Ectodermal cell (in vitro differentiated cells): ENCODE measurements around the gene PLB1.

ENCODE experiments used
- H3K27ac ChIP-seq: 2 replicates; pipeline ENCODE4 v1.7.0; 2013; ENCODE audit warnings: mild to moderate bottlenecking, low read depth, low read length; ENCODE audit not compliant: insufficient read depth, poor library complexity, severe bottlenecking
- H3K27me3 ChIP-seq: 2 replicates; pipeline ENCODE4 v1.7.0; 2013; ENCODE audit warnings: mild to moderate bottlenecking, low read length; ENCODE audit not compliant: insufficient read depth, control insufficient read depth, poor library complexity, severe bottlenecking
- H3K36me3 ChIP-seq: one replicate; pipeline ENCODE4 v1.7.0; 2013; ENCODE audit warnings: low read length; ENCODE audit not compliant: control insufficient read depth, insufficient read depth
- H3K4me1 ChIP-seq: one replicate; pipeline ENCODE4 v1.7.0; 2013; ENCODE audit warnings: low read length; ENCODE audit not compliant: control insufficient read depth, insufficient read depth
- H3K4me3 ChIP-seq: 2 replicates; pipeline ENCODE4 v1.7.0; 2013; ENCODE audit warnings: low read depth, low read length, control low read depth; ENCODE audit not compliant: insufficient read depth
- H3K9me3 ChIP-seq: 2 replicates; pipeline ENCODE4 v1.7.0; 2013; ENCODE audit warnings: mild to moderate bottlenecking, low read length, moderate library complexity; ENCODE audit not compliant: control insufficient read depth
- WGBS, 2 experiments: methylation state at CpG; one replicate each; pipeline ENCODE4 v1.1.7; 2013; ENCODE audit warnings: missing lambda C conversion rate in 2 of 2; 5-methylcytosine and 5-hydroxymethylcytosine counted together

PLB1 gene

GRCh38 chr2:28606986-28607441, 111.2 kb downstream of the PLB1 start:
- H3K4me3 ChIP-seq = no peak overlapping the region
- no peaks in the 10 kb centered on the region for H3K36me3 ChIP-seq
- 47 to 52% methylated on average over 5 of the region's 5 CpGs for WGBS, 2 experiments
- H3K9me3 ChIP-seq = no peaks in the 10 kb centered on the region
- H3K4me1 ChIP-seq = peaks cover 21% of the 10 kb centered on the region
- H3K27ac ChIP-seq = no peak overlapping the region
- no peaks in the 10 kb centered on the region for H3K27me3 ChIP-seq

GRCh38 chr2:28607730-28608499, 112.1 kb downstream of the PLB1 start:
- no peak overlapping the region for H3K27ac ChIP-seq
- H3K36me3 ChIP-seq = no peaks in the 10 kb centered on the region
- no peaks in the 10 kb centered on the region for H3K27me3 ChIP-seq
- no peaks in the 10 kb centered on the region for H3K9me3 ChIP-seq
- no peak overlapping the region for H3K4me3 ChIP-seq
- WGBS, 2 experiments = 78 to 88% methylated on average over 8 of the region's 8 CpGs
- H3K4me1 ChIP-seq = peaks cover 21% of the 10 kb centered on the region

- no peaks in the 10 kb centered on the region for H3K9me3 ChIP-seq
- H3K27me3 ChIP-seq = no peaks in the 10 kb centered on the region
- H3K36me3 ChIP-seq = no peaks in the 10 kb centered on the region
- 87 to 93% methylated on average over 7 of the region's 7 CpGs for WGBS, 2 experiments
- no peak overlapping the region for H3K27ac ChIP-seq
- H3K4me1 ChIP-seq = peaks cover 21% of the 10 kb centered on the region
- H3K4me3 ChIP-seq = no peak overlapping the region
Measured at GRCh38 chr2:28608500-28609424, 112.9 kb downstream of the PLB1 start.

- no peak overlapping the region for H3K27ac ChIP-seq
- H3K27me3 ChIP-seq = no peaks in the 10 kb centered on the region
- H3K36me3 ChIP-seq = no peaks in the 10 kb centered on the region
- H3K4me1 ChIP-seq = peaks cover 21% of the 10 kb centered on the region
- 84 to 87% methylated on average over 8 of the region's 8 CpGs for WGBS, 2 experiments
- H3K9me3 ChIP-seq = no peaks in the 10 kb centered on the region
- no peak overlapping the region for H3K4me3 ChIP-seq
Measured at GRCh38 chr2:28610583-28611201, 114.8 kb downstream of the PLB1 start.

GRCh38 chr2:28612131-28612812, 116.4 kb downstream of the PLB1 start:
- no peaks in the 10 kb centered on the region for H3K27me3 ChIP-seq
- no peaks in the 10 kb centered on the region for H3K9me3 ChIP-seq
- H3K4me1 ChIP-seq = peaks cover 13% of the 10 kb centered on the region
- H3K36me3 ChIP-seq = no peaks in the 10 kb centered on the region
- no peak overlapping the region for H3K27ac ChIP-seq
- H3K4me3 ChIP-seq = no peak overlapping the region
- 92 to 94% methylated on average over 9 of the region's 9 CpGs for WGBS, 2 experiments

GRCh38 chr2:28613186-28613585, 117.3 kb downstream of the PLB1 start:
- Histone ChIP-seq H3K36me3 (no peaks in the 10 kb centered on the region), H3K27me3 (no peaks in the 10 kb centered on the region), H3K9me3 (no peaks in the 10 kb centered on the region), H3K4me3 (no peak overlapping the region), H3K4me1 (peaks cover 6% of the 10 kb centered on the region), H3K27ac (no peak overlapping the region)
- WGBS, 2 experiments = 88 to 91% methylated on average over 2 of the region's 2 CpGs

- Histone ChIP-seq H3K4me1 (no peaks in the 10 kb centered on the region), H3K9me3 (no peaks in the 10 kb centered on the region), H3K27ac (no peak overlapping the region), H3K4me3 (no peak overlapping the region), H3K36me3 (no peaks in the 10 kb centered on the region), H3K27me3 (peaks cover under 1% of the 10 kb centered on the region)
- 91 to 94% methylated on average over 10 to 11 of the region's 11 CpGs for WGBS, 2 experiments
Measured at GRCh38 chr2:28613633-28614501, 118.0 kb downstream of the PLB1 start.

- 93 to 97% methylated on average over 6 of the region's 6 CpGs for WGBS, 2 experiments
- Histone ChIP-seq H3K9me3 (no peaks in the 10 kb centered on the region), H3K27me3 (peaks cover 14% of the 10 kb centered on the region), H3K36me3 (no peaks in the 10 kb centered on the region), H3K27ac (no peak overlapping the region), H3K4me3 (no peak overlapping the region), H3K4me1 (no peaks in the 10 kb centered on the region)
Measured at GRCh38 chr2:28615706-28616105, 119.8 kb downstream of the PLB1 start.

- Histone ChIP-seq H3K9me3 (no peaks in the 10 kb centered on the region), H3K36me3 (no peaks in the 10 kb centered on the region), H3K27me3 (peaks cover 14% of the 10 kb centered on the region), H3K27ac (no peak overlapping the region), H3K4me3 (no peak overlapping the region), H3K4me1 (no peaks in the 10 kb centered on the region)
- WGBS, 2 experiments = 89 to 92% methylated on average over 3 of the region's 3 CpGs
Measured at GRCh38 chr2:28616396-28616999, 120.6 kb downstream of the PLB1 start.
